PFSK-1 (cell line): ENCODE measurements around the gene DENR.

Experiments used
- FOXP2 ChIP-seq: optimal IDR thresholded peaks from 2 replicates; pipeline ENCODE3; 2011; ENCODE audit warnings: borderline replicate concordance, control low read depth, inconsistent platforms; ENCODE audit not compliant: insufficient read depth; ENCODE audit errors: extremely low read length, extremely low read depth
- POLR2AphosphoS5 ChIP-seq: IDR thresholded peaks from 2 replicates; pipeline ENCODE4 v1.6.1; 2012; ENCODE audit warnings: low read depth, mild to moderate bottlenecking, control low read depth, low read length, moderate library complexity
- SIN3A ChIP-seq: IDR thresholded peaks from 2 replicates; pipeline ENCODE4 v1.6.1; 2012; ENCODE audit warnings: mild to moderate bottlenecking, low read length, moderate library complexity, borderline replicate concordance; ENCODE audit not compliant: insufficient read depth
- TAF1 ChIP-seq: IDR thresholded peaks from 2 replicates; pipeline ENCODE4 v1.6.1; 2012; ENCODE audit warnings: low read length, control low read depth, borderline replicate concordance; ENCODE audit not compliant: insufficient read depth
- TF ChIP-seq, protein P1 (sequence below), 2 experiments: IDR thresholded peaks; 2 replicates each; pipeline versions ENCODE4 v1.6.1 to v1.8.0; 2011 to 2012; ENCODE audit warnings: low read depth in 2 of 2, low read length in 2 of 2, control low read depth in 1 of 2, inconsistent platforms in 1 of 2, mild to moderate bottlenecking in 1 of 2, moderate library complexity in 1 of 2; ENCODE audit not compliant: insufficient read depth in 1 of 2

The DENR gene

DNA sequence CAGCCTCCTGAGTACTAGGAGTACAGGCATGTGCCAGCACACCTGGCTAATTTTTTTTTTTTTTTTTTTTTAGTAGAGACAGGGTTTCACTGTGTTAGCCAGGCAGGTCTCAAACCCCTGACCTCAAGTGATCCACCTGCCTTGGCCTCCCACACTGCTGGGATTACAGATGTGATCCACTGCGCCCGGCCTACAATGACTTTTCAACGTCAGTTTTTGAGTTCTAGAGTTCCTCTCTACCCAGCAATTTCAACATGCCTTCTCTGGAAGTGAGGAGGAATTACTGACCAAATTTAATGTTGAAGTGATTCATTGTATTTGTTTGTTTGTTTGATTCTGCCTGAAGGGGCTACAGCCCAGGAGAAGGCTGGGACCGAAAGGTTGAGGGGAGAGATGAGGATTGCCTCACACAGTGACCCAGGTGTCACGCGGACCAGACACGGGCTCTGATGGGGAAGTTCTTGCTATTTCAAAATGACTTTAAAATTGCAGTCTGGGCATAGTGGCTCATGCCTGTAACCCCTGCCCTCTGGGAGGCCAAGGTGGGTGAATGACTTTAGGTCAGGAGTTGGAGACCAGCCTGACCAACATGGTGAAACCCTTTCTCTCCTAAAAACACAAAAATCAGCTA lies 8.6 kb upstream of the DENR start:
- TF ChIP-seq, protein P1, sequence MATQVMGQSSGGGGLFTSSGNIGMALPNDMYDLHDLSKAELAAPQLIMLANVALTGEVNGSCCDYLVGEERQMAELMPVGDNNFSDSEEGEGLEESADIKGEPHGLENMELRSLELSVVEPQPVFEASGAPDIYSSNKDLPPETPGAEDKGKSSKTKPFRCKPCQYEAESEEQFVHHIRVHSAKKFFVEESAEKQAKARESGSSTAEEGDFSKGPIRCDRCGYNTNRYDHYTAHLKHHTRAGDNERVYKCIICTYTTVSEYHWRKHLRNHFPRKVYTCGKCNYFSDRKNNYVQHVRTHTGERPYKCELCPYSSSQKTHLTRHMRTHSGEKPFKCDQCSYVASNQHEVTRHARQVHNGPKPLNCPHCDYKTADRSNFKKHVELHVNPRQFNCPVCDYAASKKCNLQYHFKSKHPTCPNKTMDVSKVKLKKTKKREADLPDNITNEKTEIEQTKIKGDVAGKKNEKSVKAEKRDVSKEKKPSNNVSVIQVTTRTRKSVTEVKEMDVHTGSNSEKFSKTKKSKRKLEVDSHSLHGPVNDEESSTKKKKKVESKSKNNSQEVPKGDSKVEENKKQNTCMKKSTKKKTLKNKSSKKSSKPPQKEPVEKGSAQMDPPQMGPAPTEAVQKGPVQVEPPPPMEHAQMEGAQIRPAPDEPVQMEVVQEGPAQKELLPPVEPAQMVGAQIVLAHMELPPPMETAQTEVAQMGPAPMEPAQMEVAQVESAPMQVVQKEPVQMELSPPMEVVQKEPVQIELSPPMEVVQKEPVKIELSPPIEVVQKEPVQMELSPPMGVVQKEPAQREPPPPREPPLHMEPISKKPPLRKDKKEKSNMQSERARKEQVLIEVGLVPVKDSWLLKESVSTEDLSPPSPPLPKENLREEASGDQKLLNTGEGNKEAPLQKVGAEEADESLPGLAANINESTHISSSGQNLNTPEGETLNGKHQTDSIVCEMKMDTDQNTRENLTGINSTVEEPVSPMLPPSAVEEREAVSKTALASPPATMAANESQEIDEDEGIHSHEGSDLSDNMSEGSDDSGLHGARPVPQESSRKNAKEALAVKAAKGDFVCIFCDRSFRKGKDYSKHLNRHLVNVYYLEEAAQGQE (IDR thresholded peaks at IDR 0.05; ENCODE audit: insufficient read depth in 1 of 2, low read depth in 2 of 2, low read length in 2 of 2) = no peak
- no peak for TF ChIP-seq FOXP2
- no peak for TF ChIP-seq TAF1
- no peak for TF ChIP-seq POLR2AphosphoS5
- no peak for TF ChIP-seq SIN3A

DNA sequence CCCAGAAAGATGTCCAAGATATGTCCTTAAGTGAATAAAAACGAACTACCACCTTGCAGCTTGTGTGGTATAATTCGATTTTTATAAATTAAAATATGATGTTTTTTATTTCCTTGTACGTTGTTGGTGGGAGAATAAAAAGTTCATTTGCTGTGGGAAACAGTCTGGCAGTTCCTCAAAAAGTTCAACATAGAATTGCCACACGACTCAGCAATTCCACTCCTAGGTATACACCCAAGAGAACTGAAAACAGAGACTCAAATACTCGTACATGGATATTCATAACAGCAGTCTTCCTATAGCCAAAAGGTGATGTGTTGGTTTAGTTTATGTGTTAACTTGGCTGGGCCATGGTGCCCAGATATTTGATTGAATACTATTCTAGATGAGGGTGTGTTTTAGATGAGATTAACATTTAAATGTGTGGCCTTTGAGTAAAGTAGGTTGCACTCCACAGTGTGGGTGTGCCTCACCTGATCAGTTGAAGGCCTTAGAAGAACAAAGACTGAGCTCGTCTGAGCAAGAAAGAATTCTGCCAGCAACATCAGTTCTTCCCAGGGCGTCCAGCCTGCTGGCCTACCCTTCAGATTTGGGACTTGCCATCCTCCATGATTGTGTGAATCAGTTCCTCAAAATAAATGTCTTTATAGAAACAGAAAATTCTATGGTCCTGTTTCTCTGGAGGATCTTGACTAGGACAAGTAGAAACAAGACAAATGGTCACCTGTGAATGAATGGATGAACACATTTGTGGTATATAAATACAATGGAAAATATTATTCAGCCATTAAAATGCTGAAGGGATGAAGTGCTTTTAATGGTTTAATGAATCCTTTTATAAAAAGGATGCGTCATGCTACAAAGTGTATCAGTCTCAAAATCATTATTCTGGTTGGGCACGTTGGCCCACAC lies 5.1 kb upstream of the DENR start:
- TF ChIP-seq SIN3A (no peak), FOXP2 (no peak), TAF1 (no peak), POLR2AphosphoS5 (no peak)
- TF ChIP-seq, protein P1 (IDR thresholded peaks at IDR 0.05; ENCODE audit: insufficient read depth in 1 of 2, low read depth in 2 of 2, low read length in 2 of 2) = no peak

DNA sequence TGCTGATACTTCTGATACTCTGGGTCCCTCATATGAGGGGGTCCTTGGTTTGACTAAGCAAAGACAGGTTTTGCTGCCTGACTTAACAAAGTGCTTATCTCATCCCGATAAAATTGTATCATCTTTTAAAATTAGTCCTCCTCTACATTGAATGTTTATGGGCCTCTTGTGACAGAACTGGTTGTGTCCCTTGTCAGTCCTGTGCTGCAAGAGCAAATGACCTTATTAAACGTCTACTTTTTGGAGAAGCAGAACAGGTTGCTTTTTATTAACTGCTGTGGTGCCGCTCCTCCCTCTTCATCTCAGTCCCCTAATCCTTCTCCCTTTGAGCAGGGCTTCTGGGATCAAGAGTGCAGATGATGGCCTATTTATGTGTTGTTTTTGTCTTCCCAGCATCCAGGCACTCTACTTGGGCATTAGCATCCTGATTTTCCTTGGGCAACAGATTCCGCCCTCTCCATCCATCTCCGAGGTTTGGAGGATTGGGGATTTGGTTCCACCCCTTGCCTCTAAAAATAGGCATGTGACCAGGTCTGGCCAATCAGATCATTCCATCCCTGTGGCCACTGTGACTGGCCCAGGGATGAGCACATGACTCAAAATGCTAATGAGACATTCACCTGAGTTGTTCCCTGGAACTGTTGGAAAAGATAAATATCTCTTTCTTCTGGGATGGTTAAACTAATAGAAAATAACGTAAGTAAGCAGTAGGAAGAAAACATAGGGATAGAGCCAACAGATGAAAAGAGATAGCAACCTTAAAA lies 2.9 kb upstream of the DENR start:
- no peak for TF ChIP-seq FOXP2
- TF ChIP-seq, protein P1 (IDR thresholded peaks at IDR 0.05; ENCODE audit: insufficient read depth in 1 of 2, low read depth in 2 of 2, low read length in 2 of 2) = no peak
- no peak for TF ChIP-seq TAF1
- no peak for TF ChIP-seq POLR2AphosphoS5
- TF ChIP-seq SIN3A = no peak

DNA sequence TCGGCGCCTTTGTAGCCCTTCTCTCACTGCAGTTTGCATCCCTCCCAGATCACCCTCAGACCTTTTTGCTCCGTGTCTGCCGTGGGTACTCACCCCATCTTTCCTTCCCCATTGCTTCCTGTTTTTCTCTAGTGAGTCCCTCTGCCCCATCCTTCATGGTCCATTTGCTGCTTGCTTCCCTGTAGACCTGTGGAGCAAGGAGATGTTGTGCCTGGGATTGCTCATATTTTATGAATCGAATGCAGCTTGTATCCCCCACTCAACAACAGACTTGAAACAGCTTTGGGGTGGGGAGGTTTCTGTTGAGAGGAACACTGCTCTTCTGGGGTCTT lies 661 bp downstream of the DENR start:
- TF ChIP-seq TAF1 = no peak
- TF ChIP-seq POLR2AphosphoS5 = no peak
- TF ChIP-seq, protein P1 (IDR thresholded peaks at IDR 0.05; ENCODE audit: insufficient read depth in 1 of 2, low read depth in 2 of 2, low read length in 2 of 2) = no peak
- no peak for TF ChIP-seq FOXP2
- no peak for TF ChIP-seq SIN3A
